A549 (cell line): ENCODE measurements around the gene TFCP2L1.

ENCODE experiments used
- BHLHE40 ChIP-seq: IDR thresholded peaks from 2 replicates; pipeline ENCODE4 v1.6.1; 2012; ENCODE audit warnings: low read depth, low read length, inconsistent platforms
- CTCF ChIP-seq: fragments of >200 bp; sonication (Bioruptor Twin); formaldehyde crosslinking; IDR thresholded peaks from 3 replicates; pipeline ENCODE4 v1.5.1; 2016
- MAX ChIP-seq: IDR thresholded peaks from 2 replicates; pipeline ENCODE4 v1.6.1; 2012
- MAZ ChIP-seq: fragments of 150-350 bp; IDR thresholded peaks from 2 replicates; pipeline ENCODE4 v1.6.1; 2014; ENCODE audit warnings: antibody characterized with exemption, low read depth, low read length, borderline replicate concordance
- POLR2A ChIP-seq: IDR thresholded peaks from 2 replicates; pipeline ENCODE4 v1.6.1; 2012; ENCODE audit warnings: mild to moderate bottlenecking, low read length
- RAD21 ChIP-seq, 2 experiments: fragments of >200 bp in 1 of 2; sonication (Bioruptor Twin) in 1 of 2; formaldehyde crosslinking in 1 of 2; IDR thresholded peaks in 1 of 2; conservative IDR thresholded peaks in 1 of 2; 2 replicates in 1 of 2; 3 replicates in 1 of 2; pipeline ENCODE4 v1.6.1; 2012 to 2018; ENCODE audit warnings: inconsistent platforms in 1 of 2
- REST ChIP-seq: fragments of 200-600 bp; sonication (generic); IDR thresholded peaks from 2 replicates; pipeline ENCODE4 v1.6.1; 2016; ENCODE audit warnings: antibody characterized with exemption, mild to moderate bottlenecking, moderate library complexity
- ZSCAN20 ChIP-seq: fragments of 250-450 bp; sonication (Bioruptor Pico); IDR thresholded peaks from 2 replicates; pipeline ENCODE4 v1.8.0; 2022; ENCODE audit warnings: mild to moderate bottlenecking, moderate library complexity

- TF ChIP-seq BHLHE40 (no peak), ZSCAN20 (CRISPR knock-in tag) (no peak), CTCF (no peak), POLR2A (no peak), MAX (no peak), RAD21 (conservative IDR thresholded peaks at IDR 0.05 in 1 of 2, IDR thresholded peaks at IDR 0.05 in 1 of 2) (no peak), MAZ (no peak), REST (no peak)
Observed at GRCh38 chr2:121326628-121327027, 41.6 kb upstream of the TFCP2L1 start.
